Neural cell (in vitro differentiated cells): ENCODE measurements around the gene SRRM1. TPM values are rescaled to one million over a fixed set of nuclear protein-coding genes. Genes with fewer than 3 reads are reported as not detected.

Experiments used
- H2AFZ ChIP-seq: fragments of 200-600, 300-800 bp; sonication (generic), shearing (Covaris generic); 2 replicates; pipeline ENCODE4 v1.6.0; 2014; ENCODE audit warnings: low read depth, mild to moderate bottlenecking, antibody characterized with exemption, low read length, moderate library complexity
- H3F3A ChIP-seq: fragments of 200-600 bp; shearing (Covaris generic); 2 replicates; pipeline ENCODE4 v1.6.1; 2016; ENCODE audit warnings: mild to moderate bottlenecking, moderate library complexity, mixed read lengths, antibody characterized with exemption, low read length; ENCODE audit not compliant: insufficient read depth, poor library complexity, severe bottlenecking
- H3K27ac ChIP-seq: fragments of 200-600, 300-800 bp; sonication (generic), shearing (Covaris generic); 2 replicates; pipeline ENCODE4 v1.5.1; 2014; ENCODE audit warnings: mild to moderate bottlenecking, low read length, moderate library complexity
- H3K27me3 ChIP-seq: fragments of 300-800, 200-600 bp; sonication (generic), shearing (Covaris generic); 2 replicates; pipeline ENCODE4 v1.6.0; 2014; ENCODE audit warnings: mild to moderate bottlenecking, low read depth, low read length, moderate library complexity; ENCODE audit not compliant: insufficient read depth
- H3K36me3 ChIP-seq: fragments of 300-800, 200-600 bp; sonication (generic), shearing (Covaris generic); 2 replicates; pipeline ENCODE4 v1.5.1; 2014; ENCODE audit warnings: mild to moderate bottlenecking, antibody characterized with exemption, low read length, moderate library complexity; ENCODE audit not compliant: insufficient read depth
- H3K4me2 ChIP-seq: fragments of 300-800, 200-600 bp; sonication (generic), shearing (Covaris generic); 2 replicates; pipeline ENCODE4 v1.6.0; 2014; ENCODE audit warnings: mild to moderate bottlenecking, low read length
- H3K4me3 ChIP-seq: fragments of 300-800, 200-600 bp; sonication (generic), shearing (Covaris generic); 2 replicates; pipeline ENCODE4 v1.5.1; 2014; ENCODE audit warnings: mild to moderate bottlenecking, low read length, moderate library complexity
- H3K79me2 ChIP-seq: fragments of 200-600 bp; shearing (Covaris generic); replicated peaks from 2 replicates; pipeline ENCODE4 v1.6.0; 2014; ENCODE audit warnings: mild to moderate bottlenecking, low read length, moderate library complexity; ENCODE audit not compliant: insufficient read depth
- H3K9ac ChIP-seq: fragments of 300-800, 200-600 bp; sonication (generic), shearing (Covaris generic); 2 replicates; pipeline ENCODE4 v1.6.1; 2016; ENCODE audit warnings: mild to moderate bottlenecking, low read length, mixed read lengths
- H3K9me2 ChIP-seq: fragments of 200-600 bp; shearing (Covaris generic); 2 replicates; pipeline ENCODE4 v1.6.1; 2016; ENCODE audit warnings: mild to moderate bottlenecking, low read length, mixed read lengths; ENCODE audit not compliant: insufficient read depth
- H3K9me3 ChIP-seq: fragments of 200-600, 300-800 bp; sonication (generic), shearing (Covaris generic); 2 replicates; pipeline ENCODE4 v1.6.1; 2016; ENCODE audit warnings: mild to moderate bottlenecking, mixed run types, low read length, moderate library complexity, mixed read lengths
- H4K20me1 ChIP-seq: fragments of 200-600 bp; shearing (Covaris generic); 2 replicates; pipeline ENCODE4 v1.6.1; 2016; ENCODE audit warnings: mild to moderate bottlenecking, mixed run types; ENCODE audit not compliant: insufficient read depth
- EP300 ChIP-seq: fragments of 450-650 bp; conservative IDR thresholded peaks from 2 replicates; pipeline ENCODE4 v1.6.1; 2014; ENCODE audit warnings: antibody characterized with exemption, mild to moderate bottlenecking, moderate library complexity; ENCODE audit not compliant: poor library complexity, severe bottlenecking
- EZH2 ChIP-seq: fragments of 200-600, 300-800 bp; shearing (Covaris generic), sonication (generic); IDR thresholded peaks from 2 replicates; pipeline ENCODE4 v1.6.1; 2014; ENCODE audit warnings: antibody characterized with exemption, low read length, borderline replicate concordance, mild to moderate bottlenecking; ENCODE audit not compliant: insufficient read depth, poor library complexity, severe bottlenecking
- MXI1 ChIP-seq: fragments of 450-650 bp; conservative IDR thresholded peaks from 2 replicates; pipeline ENCODE4 v1.6.1; 2014; ENCODE audit warnings: antibody characterized with exemption, mild to moderate bottlenecking; ENCODE audit not compliant: poor library complexity, severe bottlenecking
- POLR2AphosphoS5 ChIP-seq: IDR thresholded peaks from 2 replicates; pipeline ENCODE4 v1.6.1; 2012
- RAD21 ChIP-seq: fragments of 450-650 bp; conservative IDR thresholded peaks from 2 replicates; pipeline ENCODE4 v1.6.1; 2014; ENCODE audit warnings: antibody characterized with exemption, mild to moderate bottlenecking, moderate library complexity
- SMC3 ChIP-seq: fragments of 450-650 bp; conservative IDR thresholded peaks from 2 replicates; pipeline ENCODE4 v1.6.1; 2014; ENCODE audit warnings: antibody characterized with exemption, mild to moderate bottlenecking, moderate library complexity; ENCODE audit not compliant: poor library complexity
- TAF1 ChIP-seq: IDR thresholded peaks from 2 replicates; pipeline ENCODE4 v1.6.1; 2012; ENCODE audit warnings: low read depth
- polyA plus RNA-seq: library from polyadenylated mRNA; depleted of rRNA; stranded (reverse); fragments of >200 nt; gene quantifications from 2 replicates; pipeline ENCODE4 v1.2.3, GENCODE V29; 2014
- TF ChIP-seq, protein P1 (sequence below): fragments of 450-650 bp; IDR thresholded peaks from 2 replicates; pipeline ENCODE4 v1.5.1; 2014; ENCODE audit warnings: antibody characterized with exemption, mild to moderate bottlenecking, moderate library complexity; ENCODE audit not compliant: poor library complexity, severe bottlenecking
- TF ChIP-seq, protein P2 (sequence below): IDR thresholded peaks from 2 replicates; pipeline ENCODE4 v1.6.1; 2012; ENCODE audit warnings: borderline replicate concordance

SRRM1 gene
- polyA plus RNA-seq, 1 donor from 2014 or later: 37.1 TPM

DNA sequence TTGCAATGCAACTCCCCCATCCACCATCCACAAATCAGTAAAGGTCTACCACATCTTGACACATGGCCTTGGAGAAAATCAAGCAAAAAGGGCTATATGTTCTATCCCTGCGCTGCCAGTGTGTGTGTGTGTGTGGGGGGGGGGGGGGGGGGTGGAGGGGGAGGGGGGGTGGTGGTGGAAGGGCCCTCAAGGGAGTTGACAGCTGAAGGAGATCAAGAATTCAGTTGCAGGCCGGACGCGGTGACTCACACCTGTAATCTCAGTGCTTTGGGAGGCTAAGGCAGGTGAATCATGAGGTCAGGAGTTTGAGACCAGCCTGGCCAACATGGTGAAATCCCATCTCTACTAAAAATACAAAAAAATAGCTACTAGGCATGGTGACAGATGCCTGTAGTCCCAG is 64.6 kb downstream of the SRRM1 start:
- H3K9me2 ChIP-seq: no peaks in the 10 kb centered on the region
- H2AFZ ChIP-seq: no peak overlapping the region
- H3K9me3 ChIP-seq: no peaks in the 10 kb centered on the region
- no peaks in the 10 kb centered on the region for H3F3A ChIP-seq
- no peak overlapping the region for H3K9ac ChIP-seq
- no peaks in the 10 kb centered on the region for H3K79me2 ChIP-seq
- no peaks in the 10 kb centered on the region for H4K20me1 ChIP-seq
- H3K4me3 ChIP-seq: no peak overlapping the region
- TF ChIP-seq MXI1 (no peak), EZH2 (no peak), POLR2AphosphoS5 (no peak), RAD21 (no peak), SMC3 (no peak), TAF1 (no peak), EP300 (no peak)
- TF ChIP-seq, protein P1, sequence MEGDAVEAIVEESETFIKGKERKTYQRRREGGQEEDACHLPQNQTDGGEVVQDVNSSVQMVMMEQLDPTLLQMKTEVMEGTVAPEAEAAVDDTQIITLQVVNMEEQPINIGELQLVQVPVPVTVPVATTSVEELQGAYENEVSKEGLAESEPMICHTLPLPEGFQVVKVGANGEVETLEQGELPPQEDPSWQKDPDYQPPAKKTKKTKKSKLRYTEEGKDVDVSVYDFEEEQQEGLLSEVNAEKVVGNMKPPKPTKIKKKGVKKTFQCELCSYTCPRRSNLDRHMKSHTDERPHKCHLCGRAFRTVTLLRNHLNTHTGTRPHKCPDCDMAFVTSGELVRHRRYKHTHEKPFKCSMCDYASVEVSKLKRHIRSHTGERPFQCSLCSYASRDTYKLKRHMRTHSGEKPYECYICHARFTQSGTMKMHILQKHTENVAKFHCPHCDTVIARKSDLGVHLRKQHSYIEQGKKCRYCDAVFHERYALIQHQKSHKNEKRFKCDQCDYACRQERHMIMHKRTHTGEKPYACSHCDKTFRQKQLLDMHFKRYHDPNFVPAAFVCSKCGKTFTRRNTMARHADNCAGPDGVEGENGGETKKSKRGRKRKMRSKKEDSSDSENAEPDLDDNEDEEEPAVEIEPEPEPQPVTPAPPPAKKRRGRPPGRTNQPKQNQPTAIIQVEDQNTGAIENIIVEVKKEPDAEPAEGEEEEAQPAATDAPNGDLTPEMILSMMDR: no peak
- TF ChIP-seq, protein P2, sequence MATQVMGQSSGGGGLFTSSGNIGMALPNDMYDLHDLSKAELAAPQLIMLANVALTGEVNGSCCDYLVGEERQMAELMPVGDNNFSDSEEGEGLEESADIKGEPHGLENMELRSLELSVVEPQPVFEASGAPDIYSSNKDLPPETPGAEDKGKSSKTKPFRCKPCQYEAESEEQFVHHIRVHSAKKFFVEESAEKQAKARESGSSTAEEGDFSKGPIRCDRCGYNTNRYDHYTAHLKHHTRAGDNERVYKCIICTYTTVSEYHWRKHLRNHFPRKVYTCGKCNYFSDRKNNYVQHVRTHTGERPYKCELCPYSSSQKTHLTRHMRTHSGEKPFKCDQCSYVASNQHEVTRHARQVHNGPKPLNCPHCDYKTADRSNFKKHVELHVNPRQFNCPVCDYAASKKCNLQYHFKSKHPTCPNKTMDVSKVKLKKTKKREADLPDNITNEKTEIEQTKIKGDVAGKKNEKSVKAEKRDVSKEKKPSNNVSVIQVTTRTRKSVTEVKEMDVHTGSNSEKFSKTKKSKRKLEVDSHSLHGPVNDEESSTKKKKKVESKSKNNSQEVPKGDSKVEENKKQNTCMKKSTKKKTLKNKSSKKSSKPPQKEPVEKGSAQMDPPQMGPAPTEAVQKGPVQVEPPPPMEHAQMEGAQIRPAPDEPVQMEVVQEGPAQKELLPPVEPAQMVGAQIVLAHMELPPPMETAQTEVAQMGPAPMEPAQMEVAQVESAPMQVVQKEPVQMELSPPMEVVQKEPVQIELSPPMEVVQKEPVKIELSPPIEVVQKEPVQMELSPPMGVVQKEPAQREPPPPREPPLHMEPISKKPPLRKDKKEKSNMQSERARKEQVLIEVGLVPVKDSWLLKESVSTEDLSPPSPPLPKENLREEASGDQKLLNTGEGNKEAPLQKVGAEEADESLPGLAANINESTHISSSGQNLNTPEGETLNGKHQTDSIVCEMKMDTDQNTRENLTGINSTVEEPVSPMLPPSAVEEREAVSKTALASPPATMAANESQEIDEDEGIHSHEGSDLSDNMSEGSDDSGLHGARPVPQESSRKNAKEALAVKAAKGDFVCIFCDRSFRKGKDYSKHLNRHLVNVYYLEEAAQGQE: no peak
- no peaks in the 10 kb centered on the region for H3K36me3 ChIP-seq
- H3K4me2 ChIP-seq: no peak overlapping the region
- H3K27me3 ChIP-seq: no peaks in the 10 kb centered on the region
- no peak overlapping the region for H3K27ac ChIP-seq

DNA sequence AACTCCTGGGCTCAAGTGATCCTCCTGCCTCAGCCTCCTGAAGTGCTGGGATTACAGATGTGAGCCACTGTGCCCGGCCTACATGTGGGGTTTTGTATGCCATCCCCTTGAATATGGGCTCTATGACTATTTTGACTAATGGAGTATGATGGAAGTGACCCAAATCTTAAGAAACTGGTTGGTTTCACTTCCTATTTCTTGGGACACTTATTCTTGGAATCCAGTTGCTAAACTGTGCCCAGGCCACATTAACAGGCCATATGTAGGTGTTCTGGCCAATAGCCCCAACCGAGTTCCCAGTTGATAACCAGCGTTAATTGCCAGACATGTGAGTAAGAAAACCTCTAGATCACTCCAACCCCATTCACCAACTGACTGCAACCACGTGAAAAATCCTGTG is 65.8 kb downstream of the SRRM1 start:
- Histone ChIP-seq H3F3A (no peaks in the 10 kb centered on the region), H3K9me2 (no peaks in the 10 kb centered on the region), H3K9ac (no peak overlapping the region), H3K4me3 (no peak overlapping the region), H3K36me3 (no peaks in the 10 kb centered on the region), H2AFZ (no peak overlapping the region), H4K20me1 (no peaks in the 10 kb centered on the region), H3K9me3 (no peaks in the 10 kb centered on the region), H3K4me2 (no peak overlapping the region), H3K79me2 (no peaks in the 10 kb centered on the region), H3K27ac (no peak overlapping the region), H3K27me3 (no peaks in the 10 kb centered on the region)
- TF ChIP-seq RAD21: no peak
- TF ChIP-seq POLR2AphosphoS5: no peak
- TF ChIP-seq, protein P2: no peak
- no peak for TF ChIP-seq MXI1
- TF ChIP-seq EZH2: no peak
- TF ChIP-seq, protein P1: no peak
- no peak for TF ChIP-seq EP300
- TF ChIP-seq TAF1: no peak
- no peak for TF ChIP-seq SMC3
